Kidney (tissue), 14 donors: Measurements from ENCODE around the gene GPC3. TPM values are rescaled to one million over a fixed set of nuclear protein-coding genes. Genes with fewer than 3 reads are reported as not detected.

Experiments
- DNase-seq, 5 donors: peaks; one replicate each; pipeline ENCODE4 v3.0.0-alpha.2; 2013 to 2020
- FAIRE-seq: peaks from 2 replicates; lab custom pipeline; 2012; peaks lifted over from hg19 to GRCh38; lab: Jason Lieb, UNC
- H3K27ac ChIP-seq, 2 donors: one replicate each; pipeline ENCODE4 v1.7.0; 2013; ENCODE audit warnings: low read depth in 2 of 2, low read length in 2 of 2, inconsistent platforms in 1 of 2
- H3K27me3 ChIP-seq: one replicate; pipeline ENCODE4 v1.7.1; 2013; ENCODE audit warnings: low read length, inconsistent platforms; ENCODE audit not compliant: control insufficient read depth, insufficient read depth
- H3K36me3 ChIP-seq, 3 donors: one replicate each; pipeline versions ENCODE4 v1.7.0 to v1.7.1; 2013; ENCODE audit warnings: low read length in 3 of 3, control low read depth in 1 of 3, inconsistent platforms in 1 of 3; ENCODE audit not compliant: insufficient read depth in 3 of 3, control insufficient read depth in 2 of 3
- H3K4me1 ChIP-seq, 3 donors: one replicate each; pipeline versions ENCODE4 v1.7.0 to v1.7.1; 2013; ENCODE audit warnings: low read length in 3 of 3, inconsistent platforms in 1 of 3, low read depth in 1 of 3; ENCODE audit not compliant: control insufficient read depth in 2 of 3, insufficient read depth in 2 of 3
- H3K4me3 ChIP-seq, 3 donors: one replicate each; pipeline versions ENCODE4 v1.7.0 to v1.8.1; 2013; ENCODE audit warnings: low read length in 3 of 3, control low read depth in 1 of 3, inconsistent platforms in 1 of 3
- H3K9ac ChIP-seq, 3 donors: one replicate each; pipeline versions ENCODE4 v1.7.0 to v1.7.1; 2013; ENCODE audit warnings: low read length in 3 of 3, control low read depth in 1 of 3, inconsistent platforms in 1 of 3
- H3K9me3 ChIP-seq, 3 donors: one replicate each; pipeline versions ENCODE4 v1.7.0 to v1.7.1; 2013; ENCODE audit warnings: low read length in 3 of 3, control low read depth in 1 of 3, inconsistent platforms in 1 of 3; ENCODE audit not compliant: control insufficient read depth in 2 of 3, insufficient read depth in 1 of 3
- CTCF ChIP-seq: IDR thresholded peaks from 3 replicates; pipeline ENCODE4 v1.5.1; 2012; ENCODE audit warnings: mild to moderate bottlenecking, moderate library complexity, borderline replicate concordance; ENCODE audit not compliant: insufficient read depth; ENCODE audit errors: extremely low read depth
- intact Hi-C: fragments of 100-400 bp; cut with DNase I; formaldehyde crosslinking; loops from one replicate; pipeline ENCODE4 v1.11.1; 2022
- polyA plus RNA-seq: library from polyadenylated mRNA; stranded (reverse); fragments of 350-450 nt; fragmentation: Illumina TruSeq; extraction: RNeasy Lipid Tissue Mini Kit (QIAGEN cat#74804); gene quantifications from one replicate; pipeline ENCODE4 v1.2.3, GENCODE V29; 2014; ENCODE audit warnings: low read depth, low replicate concordance; ENCODE audit not compliant: insufficient read depth
- total RNA-seq: library from RNA; stranded (reverse); fragmentation: NEBNext Ultra II Directional; extraction: Animal tissue kit (Norgen Biotek cat#: 25700); gene quantifications from one replicate; pipeline ENCODE4 v1.2.1, GENCODE V29; 2021
- donor health status: control.
- donor health status: control.
- donor health status: control.
- donor health status: control.
- donor health status: control.
- donor health status: DM: yes; HTN: yes; CAD: no.
- donor health status: Normal renal cell carcinoma (clear cell type).

The GPC3 gene
- total and polyA plus RNA-seq, 2 donors from 2014 or later = 43.0 to 52.5 TPM

- no peak for FAIRE-seq
- peaks cover 0 to 4% (median 0%) of the 10 kb centered on the region in 3 donors for H3K4me1 ChIP-seq
- no peak for DNase-seq
- TF ChIP-seq CTCF = no peak
- peaks cover 0 to 2% (median 0%) of the 10 kb centered on the region in 3 donors for H3K36me3 ChIP-seq
- no peak overlapping the region for H3K27ac ChIP-seq
- intact Hi-C loops = no loop called here
- peak overlapping the region in 1 of 3 donors; percentile 38 for H3K9ac ChIP-seq
- H3K9me3 ChIP-seq = no peaks in the 10 kb centered on the region
- peak overlapping the region in 1 of 3 donors; percentile 68 for H3K4me3 ChIP-seq
- H3K27me3 ChIP-seq = no peaks in the 10 kb centered on the region
Measured at GRCh38 chrX:133983256-133983973, 2.0 kb downstream of the GPC3 start.

GRCh38 chrX:133981924-133982323 is 3.5 kb downstream of the GPC3 start:
- Histone ChIP-seq H3K4me1 (peaks cover 0 to 4% (median 0%) of the 10 kb centered on the region in 3 donors), H3K4me3 (peak overlapping the region in 1 of 3 donors; percentile 11), H3K27me3 (peaks cover 2% of the 10 kb centered on the region), H3K9ac (no peak overlapping the region), H3K27ac (no peak overlapping the region), H3K36me3 (peaks cover 0 to 2% (median 0%) of the 10 kb centered on the region in 3 donors), H3K9me3 (no peaks in the 10 kb centered on the region)
- intact Hi-C loops = no loop called here
- TF ChIP-seq CTCF = no peak
- DNase-seq (no peak), FAIRE-seq (no peak)

- Histone ChIP-seq H3K4me1 (peaks cover 0 to 4% (median 0%) of the 10 kb centered on the region in 3 donors), H3K9me3 (no peaks in the 10 kb centered on the region), H3K27me3 (peaks cover 2% of the 10 kb centered on the region), H3K36me3 (peaks cover 0 to 2% (median 0%) of the 10 kb centered on the region in 3 donors), H3K9ac (no peak overlapping the region), H3K4me3 (no peak overlapping the region), H3K27ac (no peak overlapping the region)
- FAIRE-seq = no peak
- intact Hi-C loops = no loop called here
- DNase-seq = no peak
- TF ChIP-seq CTCF = no peak
Measured at GRCh38 chrX:133980832-133981588, 4.4 kb downstream of the GPC3 start.
